Transverse colon (tissue), 4 donors: ENCODE data around the gene HSD17B8. TPM values are rescaled to one million over a fixed set of nuclear protein-coding genes. Genes with fewer than 3 reads are reported as not detected.

Experiments
- DNase-seq: peaks from one replicate; pipeline ENCODE4 v3.0.0-alpha.2; 2019
- H3K27ac ChIP-seq, 4 donors: fragments of 200-600 bp; sonication (generic); 2 replicates each; pipeline ENCODE4 v1.5.1; 2016 to 2018; ENCODE audit warnings: inconsistent platforms in 4 of 4
- H3K27me3 ChIP-seq: fragments of 200-600 bp; sonication (generic); 2 replicates; pipeline ENCODE4 v1.5.1; 2017; ENCODE audit warnings: inconsistent platforms
- H3K36me3 ChIP-seq, 4 donors: fragments of 200-600 bp; sonication (generic); 2 replicates each; pipeline ENCODE4 v1.5.1; 2017 to 2019; ENCODE audit warnings: inconsistent platforms in 4 of 4
- H3K4me1 ChIP-seq, 4 donors: fragments of 200-600 bp; sonication (generic); 2 replicates each; pipeline ENCODE4 v1.5.1; 2017 to 2020; ENCODE audit warnings: inconsistent platforms in 4 of 4
- H3K4me3 ChIP-seq, 4 donors: fragments of 200-600 bp; sonication (generic); 1 replicate in 1 of 4; 2 replicates in 3 of 4; pipeline versions ENCODE4 v1.5.1 to v1.6.1; 2017 to 2019; ENCODE audit warnings: inconsistent platforms in 4 of 4
- H3K9me3 ChIP-seq, 2 donors: fragments of 200-600 bp; sonication (generic); 2 replicates each; pipeline ENCODE4 v1.5.1; 2017 to 2019; ENCODE audit warnings: inconsistent platforms in 2 of 2
- EP300 ChIP-seq: sonication (generic); formaldehyde crosslinking; IDR thresholded peaks from one replicate; pipeline ENCODE4 v1.6.1; 2017; ENCODE audit warnings: antibody characterized with exemption, low read depth
- POLR2A ChIP-seq: fragments of 450-650 bp; IDR thresholded peaks from one replicate; pipeline ENCODE4 v1.6.1; 2016; ENCODE audit warnings: antibody characterized with exemption, mild to moderate bottlenecking, moderate library complexity
- POLR2AphosphoS5 ChIP-seq, 3 donors: sonication (generic); formaldehyde crosslinking; IDR thresholded peaks; one replicate each; pipeline ENCODE4 v1.6.1; 2016; ENCODE audit warnings: antibody characterized with exemption in 3 of 3
- WGBS, 2 donors: methylation state at CpG; one replicate each; pipeline ENCODE4 v1.1.5; 2018; ENCODE audit warnings: low coverage in 1 of 2; 5-methylcytosine and 5-hydroxymethylcytosine counted together
- in situ Hi-C, 4 donors: fragments of 200-750 bp; cut with MboI; loops; one replicate each; pipeline versions ENCODE4 v1.15.0 to v1.15.1; 2017; ENCODE audit warnings: low sequenced_read_pairs in 3 of 4, low pct_ligation_motif_present in 1 of 4, low pct_unique_long_range_greater_than_20kb in 1 of 4
- intact Hi-C: fragments of 100-400 bp; cut with DNase I; formaldehyde crosslinking; loops from one replicate; pipeline ENCODE4 v1.15.1; 2023; ENCODE audit warnings: low total_unique reads
- total RNA-seq, 4 donors: library from RNA; depleted of rRNA; stranded (reverse); fragments of >200 nt; gene quantifications; one replicate each; pipeline ENCODE4 v1.1.0, GENCODE V29; 2016
- TF ChIP-seq, protein P1 (sequence below), 5 experiments: fragments of 200-600 bp in 3 of 5; fragments of 450-650 bp in 2 of 5; sonication (generic) in 3 of 5; IDR thresholded peaks; 1 replicate in 2 of 5; 2 replicates in 3 of 5; pipeline ENCODE4 v1.5.1; 2016 to 2017; ENCODE audit warnings: antibody characterized with exemption in 5 of 5, inconsistent platforms in 3 of 5, mild to moderate bottlenecking in 2 of 5, moderate library complexity in 1 of 5

Gene HSD17B8
- total RNA-seq, 4 donors from 2014 or later: 34.3 to 65.7 (median 43.1) TPM

DNA sequence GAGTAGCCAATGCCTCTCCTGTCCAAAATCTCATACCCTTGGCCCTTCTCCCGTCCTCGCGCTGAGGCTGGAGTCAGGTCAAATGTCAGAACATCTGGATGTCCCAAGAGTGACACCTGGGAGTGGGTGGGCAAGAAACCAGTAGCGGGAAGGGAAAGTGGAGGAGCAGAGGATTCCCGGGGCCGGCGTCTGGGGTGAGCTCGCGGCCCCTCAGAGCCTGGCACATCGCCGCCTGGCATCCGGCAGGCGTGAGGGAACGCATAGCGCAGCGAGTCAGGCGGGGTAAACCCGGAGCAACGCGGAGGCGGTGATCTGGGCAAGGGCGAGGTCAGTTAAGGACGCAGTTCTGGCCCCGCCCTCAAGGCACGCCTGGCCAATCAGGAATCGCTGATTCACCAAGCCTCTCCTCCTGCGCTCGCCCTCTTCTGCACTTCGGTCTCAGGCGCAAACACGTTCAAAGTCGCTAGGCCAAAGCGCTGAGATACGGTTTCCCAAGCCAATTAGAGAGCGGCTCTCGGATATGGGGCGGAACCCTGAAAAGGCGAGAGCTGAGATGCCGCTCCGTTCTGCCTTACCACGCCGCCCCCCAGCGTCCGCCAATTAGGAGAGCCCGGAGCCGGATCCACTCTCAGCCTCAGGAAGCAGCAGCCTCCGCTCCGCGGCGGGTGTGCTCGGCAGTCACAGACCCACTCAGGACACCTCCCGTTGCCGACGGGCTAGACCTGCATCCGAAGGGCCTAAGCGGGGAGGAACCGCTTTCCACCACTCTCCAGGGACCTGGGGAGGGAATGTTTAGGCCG is 44.7 kb downstream of the HSD17B8 start:
- no peaks in the 10 kb centered on the region for H3K36me3 ChIP-seq
- WGBS, 2 donors: 0% methylated on average over 43 of the region's 58 CpGs; no CpG with 5 or more reads in 1 of the 2 donors
- intact Hi-C loops (loop anchor here (5.0 to 10.0 kb wide), 3 partner anchors 84 to 234 kb away; no protein-coding TSS in a partner anchor), in situ Hi-C loops (loop anchor here (5.0 to 25.0 kb wide), 5 partner anchors 84 to 237 kb away; partner anchors contain the start of gene HLA-DOA (in 1 of the 4))
- TF ChIP-seq, protein P1, sequence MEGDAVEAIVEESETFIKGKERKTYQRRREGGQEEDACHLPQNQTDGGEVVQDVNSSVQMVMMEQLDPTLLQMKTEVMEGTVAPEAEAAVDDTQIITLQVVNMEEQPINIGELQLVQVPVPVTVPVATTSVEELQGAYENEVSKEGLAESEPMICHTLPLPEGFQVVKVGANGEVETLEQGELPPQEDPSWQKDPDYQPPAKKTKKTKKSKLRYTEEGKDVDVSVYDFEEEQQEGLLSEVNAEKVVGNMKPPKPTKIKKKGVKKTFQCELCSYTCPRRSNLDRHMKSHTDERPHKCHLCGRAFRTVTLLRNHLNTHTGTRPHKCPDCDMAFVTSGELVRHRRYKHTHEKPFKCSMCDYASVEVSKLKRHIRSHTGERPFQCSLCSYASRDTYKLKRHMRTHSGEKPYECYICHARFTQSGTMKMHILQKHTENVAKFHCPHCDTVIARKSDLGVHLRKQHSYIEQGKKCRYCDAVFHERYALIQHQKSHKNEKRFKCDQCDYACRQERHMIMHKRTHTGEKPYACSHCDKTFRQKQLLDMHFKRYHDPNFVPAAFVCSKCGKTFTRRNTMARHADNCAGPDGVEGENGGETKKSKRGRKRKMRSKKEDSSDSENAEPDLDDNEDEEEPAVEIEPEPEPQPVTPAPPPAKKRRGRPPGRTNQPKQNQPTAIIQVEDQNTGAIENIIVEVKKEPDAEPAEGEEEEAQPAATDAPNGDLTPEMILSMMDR (IDR thresholded peaks at IDR 0.05): no peak
- TF ChIP-seq POLR2A (peak; percentile 87), POLR2AphosphoS5 (IDR thresholded peaks at IDR 0.05) (peak; percentile 76 to 90 (median 78)), EP300 (no peak)
- H3K27me3 ChIP-seq: peaks cover 4% of the 10 kb centered on the region
- no peaks in the 10 kb centered on the region for H3K9me3 ChIP-seq
- H3K27ac ChIP-seq: peak overlapping the region; percentile 88 to 93 (median 92)
- H3K4me3 ChIP-seq: peak overlapping the region; percentile 35 to 60 (median 50)
- H3K4me1 ChIP-seq: peaks cover 12 to 27% (median 24%) of the 10 kb centered on the region in 4 donors
- peak; percentile 99 for DNase-seq

DNA sequence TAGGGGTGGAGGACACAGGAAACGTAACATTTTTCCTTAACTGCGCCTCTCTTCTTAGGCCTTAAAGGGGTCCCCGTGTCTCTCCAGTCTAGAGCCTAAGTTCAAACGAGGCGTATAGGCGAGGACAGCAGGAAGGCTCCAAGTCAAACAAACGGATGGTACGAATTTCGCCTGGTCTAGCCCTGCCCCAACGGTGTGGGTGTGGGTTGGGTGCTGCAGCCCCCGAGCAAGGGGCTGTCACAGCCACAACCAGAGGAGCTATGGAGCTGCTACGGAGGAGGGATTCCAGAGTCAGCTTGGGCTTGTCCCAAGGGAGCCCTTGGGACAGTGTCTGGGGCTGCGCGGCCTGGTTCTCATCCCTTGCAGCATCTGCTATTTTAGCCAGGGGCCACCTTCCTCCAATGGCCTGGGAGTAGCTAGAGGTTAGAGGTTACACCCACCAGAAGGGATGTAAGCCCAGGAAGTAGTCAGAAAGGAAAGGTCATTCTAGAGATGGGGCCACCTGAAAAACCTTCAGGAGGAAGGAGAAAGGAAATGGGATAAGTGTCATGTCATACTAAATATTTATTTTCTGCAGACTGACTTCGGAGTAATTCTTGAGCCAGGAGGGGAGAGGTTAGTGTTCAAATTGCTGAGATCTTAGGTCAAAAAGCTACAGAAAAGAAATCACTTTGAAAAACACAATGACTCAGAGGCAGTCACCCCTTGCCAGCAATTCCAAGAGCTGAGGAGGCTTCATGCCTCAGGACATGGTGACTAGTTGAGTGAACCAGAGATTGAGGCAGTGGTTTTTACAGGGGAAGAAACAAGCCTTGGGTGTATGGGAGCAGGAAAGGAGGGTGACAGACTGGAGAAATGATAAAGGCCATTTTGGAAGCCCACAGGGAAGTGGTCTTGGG is 45.5 kb downstream of the HSD17B8 start:
- intact Hi-C loops: loop anchor here (5.0 to 10.0 kb wide), 3 partner anchors 85 to 235 kb away; no protein-coding TSS in a partner anchor
- Histone ChIP-seq H3K4me1 (peaks cover 12 to 27% (median 24%) of the 10 kb centered on the region in 4 donors), H3K9me3 (no peaks in the 10 kb centered on the region), H3K36me3 (no peaks in the 10 kb centered on the region), H3K27me3 (peaks cover 4% of the 10 kb centered on the region), H3K27ac (peak overlapping the region; percentile 88 to 93 (median 92)), H3K4me3 (peak overlapping the region; percentile 35 to 60 (median 50))
- no peak for DNase-seq
- TF ChIP-seq EP300 (no peak), POLR2AphosphoS5 (IDR thresholded peaks at IDR 0.05) (no peak), POLR2A (no peak)
- TF ChIP-seq, protein P1 (IDR thresholded peaks at IDR 0.05): no peak
- 16 to 75% methylated on average over 1 to 15 of the region's 15 CpGs for WGBS, 2 donors
- in situ Hi-C loops: loop anchor here (5.0 to 25.0 kb wide), 5 partner anchors 85 to 238 kb away; partner anchors contain the start of gene HLA-DOA (in 1 of the 4)

DNA sequence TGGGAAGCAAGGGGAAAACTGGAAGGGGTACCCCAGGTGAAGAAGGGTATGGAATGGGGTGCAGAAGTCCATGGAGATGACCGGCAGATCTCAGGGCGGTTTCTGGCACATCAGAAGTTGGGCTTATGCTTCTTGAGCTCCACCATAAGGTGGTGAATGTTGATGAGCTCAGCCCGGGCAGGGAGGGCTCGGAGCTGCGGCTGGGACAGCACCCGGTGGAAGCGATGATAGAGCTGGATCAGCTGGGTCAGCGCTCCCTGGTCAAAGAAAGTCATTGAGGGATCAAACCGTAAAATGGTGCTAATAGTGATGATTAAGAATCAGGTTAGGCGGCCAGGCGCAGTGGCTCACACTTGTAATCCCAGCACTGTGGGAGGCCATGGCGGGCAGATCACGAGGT is 46.3 kb downstream of the HSD17B8 start:
- TF ChIP-seq, protein P1 (IDR thresholded peaks at IDR 0.05): no peak
- TF ChIP-seq POLR2A (no peak), EP300 (no peak), POLR2AphosphoS5 (IDR thresholded peaks at IDR 0.05) (no peak)
- in situ Hi-C loops (no loop called here), intact Hi-C loops (no loop called here)
- Histone ChIP-seq H3K4me1 (peaks cover 12 to 27% (median 24%) of the 10 kb centered on the region in 4 donors), H3K36me3 (no peaks in the 10 kb centered on the region), H3K4me3 (no peak overlapping the region), H3K27me3 (no peaks in the 10 kb centered on the region), H3K9me3 (no peaks in the 10 kb centered on the region), H3K27ac (peak overlapping the region in 2 of 4 donors; percentile 92 to 93)
- DNase-seq: no peak
- 86 to 89% methylated on average over 7 to 13 of the region's 13 CpGs for WGBS, 2 donors
